Retinal pigment epithelial cell (primary cell): Measurements from ENCODE around the gene KRTAP10-4.

Source experiments
- DNase-seq: peaks from one replicate; pipeline ENCODE4 v3.0.0-alpha.2; 2010; ENCODE audit warnings: low read depth
- H3K4me3 ChIP-seq: 2 replicates; pipeline ENCODE4 v1.5.1; 2011; ENCODE audit warnings: mild to moderate bottlenecking, low read length, control low read depth, moderate library complexity
- CTCF ChIP-seq: conservative IDR thresholded peaks from 2 replicates; pipeline ENCODE4 v1.5.1; 2011; ENCODE audit warnings: low read depth, low read length, control low read depth, inconsistent platforms

Gene KRTAP10-4

GRCh38 chr21:44537930-44538911 lies 35.3 kb upstream of the KRTAP10-4 start:
- no peak overlapping the region for H3K4me3 ChIP-seq
- DNase-seq, result no peak
- no peak for TF ChIP-seq CTCF

GRCh38 chr21:44539046-44539445 lies 34.5 kb upstream of the KRTAP10-4 start:
- no peak for DNase-seq
- no peak overlapping the region for H3K4me3 ChIP-seq
- TF ChIP-seq CTCF, result no peak

- DNase-seq, result no peak
- no peak within 1 kb of the TSS for H3K4me3 ChIP-seq
- TF ChIP-seq CTCF, result no peak
Measured at GRCh38 chr21:44539991-44540666, 33.4 kb upstream of the KRTAP10-4 start, which contains the start of gene KRTAP10-1. Gene KRTAP10-1, minus strand, starts transcription at chr21:44540195. Its CDS starts 45 bp downstream, at chr21:44540150.

GRCh38 chr21:44540741-44541288 lies 32.7 kb upstream of the KRTAP10-4 start:
- DNase-seq, result no peak
- TF ChIP-seq CTCF, result no peak

GRCh38 chr21:44542716-44543115 lies 30.8 kb upstream of the KRTAP10-4 start:
- DNase-seq, result no peak
- H3K4me3 ChIP-seq, result no peak overlapping the region
- TF ChIP-seq CTCF, result no peak

More at GRCh38 chr21:44540741-44541288, 32.7 kb upstream of the KRTAP10-4 start:
- no peak overlapping the region for H3K4me3 ChIP-seq

GRCh38 chr21:44544566-44544965 lies 29.0 kb upstream of the KRTAP10-4 start:
- no peak for DNase-seq
- no peak for TF ChIP-seq CTCF
- H3K4me3 ChIP-seq, result no peak overlapping the region
